NCI-H128 (cell line): Measurements from ENCODE around the gene CWC27.

Experiments
- DNase-seq: peaks from one replicate; lab custom pipeline; 2025; ENCODE audit not compliant: unreplicated experiment; lab: John Stamatoyannopoulos, UW

The CWC27 gene

GRCh38 chr5:65030056-65030455 is 261.3 kb downstream of the CWC27 start:
- DNase-seq, result no peak

DNA sequence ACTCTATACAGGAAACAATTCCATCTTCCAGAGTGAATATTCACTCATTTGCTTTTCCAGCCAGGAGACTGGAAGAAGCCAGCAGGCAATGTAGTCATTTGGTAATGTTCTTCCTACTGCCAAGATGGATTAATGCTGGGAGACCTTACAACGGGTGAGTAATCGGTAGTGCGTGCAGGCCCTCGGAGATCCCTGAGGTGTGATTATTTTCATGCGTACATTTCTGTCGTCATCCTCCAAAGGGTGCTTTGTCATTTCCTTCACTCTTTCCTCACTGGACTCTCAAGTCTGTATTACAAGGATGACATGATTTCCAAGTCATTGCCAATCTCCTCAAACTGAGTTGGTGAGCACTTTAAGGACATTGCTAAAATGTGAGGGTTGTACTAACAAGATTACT is 263.5 kb downstream of the CWC27 start:
- no peak for DNase-seq

DNA sequence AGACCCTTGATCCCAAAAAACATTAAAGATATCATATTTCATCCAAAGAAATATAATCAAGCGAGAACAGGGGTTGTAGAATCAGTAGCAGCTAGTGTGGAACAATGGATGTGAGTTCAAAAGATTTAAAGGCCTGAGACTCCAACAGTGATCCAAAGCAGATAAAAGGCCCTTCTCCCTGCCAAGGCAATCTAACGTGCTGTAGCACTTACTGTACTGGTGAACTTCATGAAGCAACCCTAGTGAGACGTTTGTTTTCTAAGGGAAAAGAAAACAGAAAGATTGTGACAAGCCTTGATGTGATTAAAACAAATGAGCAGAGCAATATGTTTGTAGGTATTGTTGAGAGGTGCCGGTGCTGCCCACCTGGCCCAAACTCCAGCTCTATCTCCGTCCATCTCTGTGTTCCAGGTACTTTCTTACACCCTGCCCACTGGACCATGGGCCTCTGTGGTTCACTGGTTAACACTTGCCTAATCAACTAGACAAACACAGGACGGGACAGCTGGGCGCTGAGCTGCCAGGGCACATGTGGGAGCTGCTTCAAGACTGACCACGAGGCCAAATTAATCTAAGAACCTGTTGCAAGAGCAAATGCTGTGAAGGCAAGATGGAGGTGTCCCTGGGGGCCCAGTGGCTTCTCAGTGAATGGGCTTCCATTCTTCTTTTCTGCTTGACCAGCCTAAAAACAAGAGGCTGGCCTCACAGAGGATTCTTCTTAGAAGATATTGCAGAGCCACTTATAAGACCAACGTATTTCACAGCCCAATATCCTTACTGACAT is 265.5 kb downstream of the CWC27 start:
- DNase-seq, result no peak

DNA sequence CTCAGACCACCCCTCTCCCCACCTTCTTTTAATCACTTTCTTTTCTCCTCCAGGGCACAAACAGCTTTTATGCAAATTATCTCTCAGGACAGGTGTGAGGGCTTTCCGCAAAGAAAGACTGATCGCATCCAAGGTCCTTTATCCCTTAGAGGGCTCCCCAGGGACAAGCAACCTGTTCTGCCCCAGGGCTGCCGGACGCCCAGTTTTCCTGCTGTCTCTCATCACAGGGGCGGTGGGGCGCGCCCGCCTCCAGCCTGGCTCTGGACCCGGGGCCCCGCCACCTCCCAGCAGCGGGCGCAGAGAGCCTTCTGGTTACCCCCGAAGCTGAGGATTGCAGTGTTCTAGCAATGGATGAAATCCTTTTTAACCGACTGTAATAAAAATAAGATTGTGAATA is 266.1 kb downstream of the CWC27 start:
- no peak for DNase-seq

GRCh38 chr5:65035211-65036206 is 266.8 kb downstream of the CWC27 start:
- DNase-seq, result peak; percentile 45

- no peak for DNase-seq
These were observed 269.4 kb downstream of the CWC27 start for GRCh38 chr5:65037831-65038815.

- no peak for DNase-seq
These were observed 272.8 kb downstream of the CWC27 start for GRCh38 chr5:65041296-65042158.

DNA sequence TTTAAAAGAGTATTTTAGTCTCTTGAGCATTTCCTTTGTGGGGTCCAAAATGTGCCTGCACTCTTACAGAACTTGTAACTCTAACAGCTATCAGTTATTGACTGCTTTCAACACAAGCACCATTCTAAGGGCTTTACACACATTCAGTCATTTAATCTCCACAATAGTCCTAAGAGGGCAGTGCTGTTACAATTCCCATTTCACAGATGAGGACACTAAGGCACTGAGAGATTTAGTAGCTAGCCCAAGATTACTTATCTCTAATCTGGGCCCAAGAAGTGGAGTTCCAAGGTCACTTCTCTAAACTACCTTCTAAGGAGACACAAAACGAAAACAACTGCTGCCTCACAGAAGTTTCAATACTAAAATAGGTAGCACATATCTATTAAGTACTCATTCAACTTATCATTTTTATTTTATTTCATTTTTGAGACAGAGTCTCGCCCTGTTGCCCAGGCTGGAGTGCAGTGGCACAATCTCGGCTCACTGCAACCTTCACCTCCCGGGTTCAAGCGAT is 275.2 kb downstream of the CWC27 start:
- DNase-seq, result no peak

DNA sequence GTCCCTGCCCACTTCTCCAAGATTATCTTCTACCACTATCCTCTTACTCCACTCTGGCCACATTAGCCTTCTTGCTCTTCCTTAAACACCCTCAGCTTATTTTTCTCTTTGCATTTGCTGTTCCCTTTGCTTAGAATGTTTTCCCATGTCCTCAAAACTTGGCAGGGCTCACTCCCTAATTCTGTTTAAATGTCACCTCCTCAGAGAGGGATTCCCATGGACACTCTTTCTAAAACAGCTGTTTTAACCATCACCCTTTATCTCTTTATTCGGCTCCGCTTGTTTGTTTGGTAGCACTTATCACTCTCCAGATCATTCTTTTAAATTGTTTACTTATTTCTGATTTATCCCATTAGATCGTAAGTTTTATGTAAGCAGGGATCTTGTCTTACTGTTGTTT is 278.5 kb downstream of the CWC27 start:
- no peak for DNase-seq

GRCh38 chr5:65047948-65048690 is 279.4 kb downstream of the CWC27 start:
- no peak for DNase-seq

GRCh38 chr5:65050140-65050539 is 281.4 kb downstream of the CWC27 start:
- DNase-seq, result no peak

DNA sequence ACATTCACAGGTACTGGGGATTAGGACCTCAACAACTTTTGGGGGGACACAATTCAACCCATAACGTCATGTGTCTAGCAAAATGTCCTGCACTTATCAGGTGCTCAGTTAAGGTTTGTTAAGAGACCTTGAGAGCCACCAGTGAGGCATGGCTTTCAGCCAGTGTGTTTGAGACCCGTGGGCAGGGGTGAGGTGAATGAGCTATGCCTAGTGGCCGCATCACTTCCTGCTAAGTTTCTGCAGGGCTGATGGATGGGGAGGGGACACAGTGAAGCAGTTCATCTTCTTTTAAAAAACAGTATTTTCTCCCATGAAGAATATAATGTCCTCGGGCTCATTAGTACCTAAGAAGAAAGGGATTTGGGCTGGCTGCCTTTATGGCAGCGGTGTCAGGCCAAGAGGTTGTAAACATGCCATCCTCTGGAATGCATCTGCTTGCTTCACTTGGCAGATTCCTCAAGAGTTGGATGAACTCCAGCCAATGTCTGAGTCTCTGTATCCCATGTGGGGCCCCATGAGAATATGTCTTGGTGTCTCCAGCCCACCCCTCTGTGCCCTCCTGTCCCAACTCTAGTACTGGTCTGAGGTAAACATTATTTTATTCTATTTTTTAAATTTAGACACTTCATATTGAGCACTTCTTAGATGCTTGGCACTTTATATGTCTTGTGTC is 282.2 kb downstream of the CWC27 start:
- DNase-seq, result no peak

DNA sequence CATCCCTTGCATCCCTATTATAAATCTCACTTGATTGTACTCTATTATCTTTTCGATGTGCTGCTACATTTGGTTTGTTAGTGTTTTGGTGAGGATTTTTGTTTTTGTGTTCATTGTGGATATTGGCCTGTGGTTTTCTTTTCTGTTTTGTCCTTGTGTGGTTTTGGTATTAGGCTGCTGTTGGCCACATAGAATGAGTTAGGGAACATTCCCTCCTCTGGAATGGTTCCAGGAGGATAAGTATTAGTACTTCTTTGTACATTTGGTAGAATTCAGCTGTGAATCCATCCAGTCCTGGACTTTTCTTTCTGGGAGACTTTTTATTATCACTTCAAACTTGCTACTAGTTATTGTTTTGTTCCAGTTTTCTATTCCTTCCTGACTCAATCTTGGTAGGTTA is 287.2 kb downstream of the CWC27 start:
- DNase-seq, result no peak

GRCh38 chr5:65059681-65060598 is 291.2 kb downstream of the CWC27 start:
- DNase-seq, result no peak

- no peak for DNase-seq
These were observed 292.7 kb downstream of the CWC27 start for GRCh38 chr5:65061250-65061973.

- no peak for DNase-seq
These were observed 293.2 kb downstream of the CWC27 start for GRCh38 chr5:65061974-65062353.
